ENCODE results near the gene INSYN1.
A peak's percentile ranks its signal among the peaks of the same experiment; 100 is the strongest.
"Not testable (repeated sequence)": the region's sequence is repeated elsewhere in the genome, so short reads cannot be mapped to it uniquely, and the experiment has no call there.

The INSYN1 gene

DNA sequence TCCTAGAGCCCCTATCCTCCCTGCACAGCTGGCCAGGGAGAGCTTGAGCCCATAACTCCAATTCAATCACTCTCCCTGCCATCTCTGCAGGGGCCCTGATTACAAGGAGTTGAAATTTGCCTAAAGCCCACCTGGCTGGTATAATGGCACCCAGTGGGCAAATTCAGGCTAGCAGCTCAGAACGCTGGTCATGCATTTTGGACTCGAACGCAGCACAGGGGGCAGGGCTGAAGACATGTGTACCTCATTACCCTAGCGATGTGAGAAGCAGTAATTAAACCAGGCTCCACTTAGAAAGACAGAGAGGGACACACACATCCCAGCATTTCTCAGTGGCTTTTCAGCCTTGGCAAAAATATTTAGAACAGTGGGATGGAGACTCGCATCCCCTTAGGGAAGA, 3.2 kb downstream of the INSYN1 start:
- no peak for DNase-seq

DNA sequence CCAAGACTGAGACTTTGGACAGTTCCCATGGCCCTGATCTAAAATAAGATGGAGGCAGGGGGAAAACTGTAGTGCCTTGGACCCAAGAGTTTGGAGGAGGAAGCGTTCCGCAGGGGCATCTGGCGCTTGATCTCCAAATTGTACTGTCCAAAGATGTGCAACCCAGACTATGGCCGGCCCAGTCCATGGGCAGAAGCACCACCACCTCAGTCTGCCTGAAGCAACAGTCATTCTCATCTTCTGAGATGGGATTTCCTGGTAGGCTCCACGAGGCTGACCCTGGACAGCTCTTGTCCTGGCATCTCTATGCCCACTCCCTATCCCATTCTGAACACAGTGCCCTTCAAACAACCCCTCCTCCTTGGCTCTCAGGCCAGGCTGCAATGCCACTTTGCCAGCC, 3.6 kb downstream of the INSYN1 start:
- no peak for DNase-seq

GRCh38 chr15:73748730-73749129, 4.4 kb downstream of the INSYN1 start:
- peak in 9 of 51 donors; percentile 8 to 42 (median 20) for DNase-seq

GRCh38 chr15:73747847-73748590, 5.1 kb downstream of the INSYN1 start:
- no peak for DNase-seq

GRCh38 chr15:73746883-73747282, 6.3 kb downstream of the INSYN1 start:
- DNase-seq: no peak

- no peak for DNase-seq
Measured at GRCh38 chr15:73746261-73746660, 6.9 kb downstream of the INSYN1 start.

- DNase-seq: no peak
Measured at GRCh38 chr15:73745073-73745472, 8.1 kb downstream of the INSYN1 start.

- DNase-seq: no peak
Measured at GRCh38 chr15:73744293-73744692, 8.9 kb downstream of the INSYN1 start.

DNA sequence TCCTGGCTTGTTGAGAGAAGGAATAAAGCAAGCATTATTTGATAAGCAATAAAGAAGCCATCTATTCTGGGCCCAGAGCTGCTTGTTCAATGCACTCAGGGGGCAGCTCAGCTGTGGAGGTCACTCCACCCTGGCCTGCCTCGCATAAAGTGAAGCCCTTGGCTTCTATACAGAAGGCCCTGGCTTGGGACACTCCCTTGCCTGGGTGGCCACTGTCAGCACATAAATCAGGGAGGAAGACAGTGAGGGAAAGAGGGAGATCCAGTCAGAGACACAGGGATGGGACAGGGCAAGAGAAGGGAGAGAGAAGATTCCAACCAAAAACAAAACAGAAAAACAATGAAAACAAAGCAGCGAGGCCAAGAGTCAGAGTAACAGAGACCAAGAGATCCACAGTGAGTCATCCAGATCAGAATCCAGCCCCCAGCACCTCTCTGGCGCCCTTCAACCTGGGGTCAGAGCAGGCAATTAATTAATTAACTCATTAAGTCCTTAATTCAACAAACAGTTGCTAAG, 11.8 kb downstream of the INSYN1 start:
- peak in 2 of 51 donors; percentile 7 to 15 for DNase-seq

GRCh38 chr15:73740152-73741048, 12.8 kb downstream of the INSYN1 start:
- no peak for DNase-seq

- DNase-seq: no peak
Measured at GRCh38 chr15:73737535-73737934, 15.6 kb downstream of the INSYN1 start.

- no peak for DNase-seq
Measured at GRCh38 chr15:73732930-73733329, 20.2 kb downstream of the INSYN1 start.

GRCh38 chr15:73732051-73732450, 21.1 kb downstream of the INSYN1 start:
- DNase-seq: not testable (repeated sequence)

GRCh38 chr15:73727330-73727976, 25.7 kb downstream of the INSYN1 start:
- DNase-seq: peak in 1 of 51 donors; percentile 12

GRCh38 chr15:73724212-73724611, 28.9 kb downstream of the INSYN1 start:
- DNase-seq: no peak

GRCh38 chr15:73723191-73723590, 30.0 kb downstream of the INSYN1 start:
- no peak for DNase-seq

DNA sequence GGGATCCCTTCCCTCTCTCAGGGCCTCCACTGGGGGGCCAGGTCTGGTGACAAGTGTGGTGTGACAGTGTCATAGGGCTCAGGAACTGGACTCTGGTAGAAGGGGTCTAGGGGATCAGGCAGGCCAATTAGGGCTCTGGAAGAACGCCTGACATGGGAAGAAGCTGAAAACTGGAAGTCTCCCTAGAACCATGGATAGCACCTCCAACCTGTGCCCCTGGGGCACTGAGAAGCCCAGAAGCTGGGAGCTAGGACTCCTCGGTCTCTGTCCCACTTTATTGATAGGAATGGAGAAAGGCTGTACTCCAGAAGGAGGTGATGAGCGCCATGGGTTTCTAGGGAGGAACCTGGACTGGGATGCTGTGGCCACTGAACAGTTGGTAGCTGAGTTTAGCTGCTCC, 30.7 kb downstream of the INSYN1 start:
- DNase-seq: no peak

GRCh38 chr15:73718694-73719093, 34.5 kb downstream of the INSYN1 start:
- DNase-seq: no peak

- no peak for DNase-seq
Measured at GRCh38 chr15:73717802-73718201, 35.3 kb downstream of the INSYN1 start.

DNA sequence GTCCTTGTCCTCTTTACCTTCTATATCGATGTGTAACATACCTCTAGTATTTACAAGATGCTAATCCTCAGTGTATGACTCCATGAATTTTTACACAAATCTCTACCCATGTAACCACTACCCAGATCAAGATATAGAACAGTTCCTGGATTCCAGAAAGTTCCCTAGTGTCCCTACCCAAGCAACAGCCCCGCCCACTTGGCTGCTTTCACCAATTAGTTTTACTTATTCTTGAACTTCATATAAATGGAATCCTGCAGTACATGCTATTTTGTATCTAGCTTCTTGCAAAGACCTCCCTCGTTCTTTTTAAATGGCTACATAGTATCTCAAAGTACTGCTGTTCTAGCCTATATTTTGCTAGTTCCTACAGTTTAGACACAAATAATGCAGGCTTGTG, 35.9 kb downstream of the INSYN1 start:
- DNase-seq: no peak

DNA sequence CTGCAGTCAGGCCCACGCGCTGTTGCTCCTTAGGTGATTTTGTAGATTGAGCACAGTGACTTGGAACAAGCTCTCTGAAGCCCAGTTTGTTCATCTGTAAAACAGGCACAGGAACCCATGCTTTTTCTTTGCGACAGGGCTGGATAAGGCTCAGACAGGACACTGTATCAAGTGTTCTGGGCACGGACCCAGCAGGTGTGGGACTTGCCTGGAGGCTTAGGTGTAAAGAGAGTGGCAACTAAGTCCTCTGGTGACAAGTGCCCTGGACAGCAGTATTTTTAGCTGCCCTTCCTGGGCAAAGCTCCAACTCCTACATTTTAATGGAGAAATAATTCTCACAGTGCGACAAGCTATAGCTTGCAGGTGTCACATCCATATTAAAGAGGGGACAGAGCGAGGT, 36.7 kb downstream of the INSYN1 start:
- no peak for DNase-seq

- DNase-seq: no peak
Measured at GRCh38 chr15:73715417-73715816, 37.7 kb downstream of the INSYN1 start.

All from hypothalamus (tissue), 51 donors.